Measurements from ENCODE around the gene SLC47A1. TPM values are rescaled to one million over a fixed set of nuclear protein-coding genes. Genes with fewer than 3 reads are reported as not detected.
A peak's percentile ranks its signal among the peaks of the same experiment; 100 is the strongest.

Gene SLC47A1
- total RNA-seq, result 10 to 100 TPM in 2 of 4 donors, 1 to 10 TPM in 2; 4.3 to 48.6 (median 11.8) TPM

GRCh38 chr17:19533718-19534561 is at the start of gene SLC47A1:
TSS of gene SLC47A1 (plus strand) at chr17:19533854. CDS start at chr17:19533940, 86 bp downstream.
- no peak for TF ChIP-seq CTCF (IDR thresholded peaks at IDR 0.05)
- peak in 1 of 2 donors; percentile 16 for TF ChIP-seq POLR2A (IDR thresholded peaks at IDR 0.05)
- H3K27ac ChIP-seq, result no peak within 1 kb of the TSS
- DNase-seq, result peak; percentile 54 to 59
- H3K9me3 ChIP-seq, result no peaks in the 10 kb centered on the region
- no peaks in the 10 kb centered on the region for H3K27me3 ChIP-seq
- 2% methylated on average over 24 to 26 of the region's 87 CpGs for WGBS, 2 donors
- H3K36me3 ChIP-seq, result no peaks in the 10 kb centered on the region
- intact Hi-C loops (cut with DNase I), result no loop called here
- H3K4me1 ChIP-seq, result peaks cover 10 to 16% of the 10 kb centered on the region in 2 donors
- peak within 1 kb of the TSS; percentile 3 to 59 (median 48) for H3K4me3 ChIP-seq (replicated peaks in 1 of 3)

- 81 to 84% methylated on average over 3 of the region's 3 CpGs for WGBS, 2 donors
- Histone ChIP-seq H3K27me3 (no peaks in the 10 kb centered on the region), H3K27ac (peak overlapping the region; percentile 82 to 90 (median 84)), H3K9me3 (no peaks in the 10 kb centered on the region), H3K4me3 (replicated peaks in 1 of 3) (no peak overlapping the region), H3K4me1 (peaks cover 35 to 48% of the 10 kb centered on the region in 2 donors), H3K36me3 (no peaks in the 10 kb centered on the region)
- no peak for DNase-seq
- TF ChIP-seq POLR2A (IDR thresholded peaks at IDR 0.05), result no peak
- TF ChIP-seq CTCF (IDR thresholded peaks at IDR 0.05), result no peak
- intact Hi-C loops (cut with DNase I), result no loop called here
Observed at GRCh38 chr17:19485800-19486340, 47.8 kb upstream of the SLC47A1 start.

GRCh38 chr17:19486351-19487023 is 47.2 kb upstream of the SLC47A1 start:
- intact Hi-C loops (cut with DNase I), result no loop called here
- H3K27me3 ChIP-seq, result no peaks in the 10 kb centered on the region
- no peak overlapping the region for H3K4me3 ChIP-seq (replicated peaks in 1 of 3)
- no peak for DNase-seq
- H3K27ac ChIP-seq, result peak overlapping the region in 1 of 3 donors; percentile 90
- TF ChIP-seq POLR2A (IDR thresholded peaks at IDR 0.05) (no peak), CTCF (IDR thresholded peaks at IDR 0.05) (no peak)
- 96 to 98% methylated on average over 12 to 13 of the region's 13 CpGs for WGBS, 2 donors
- no peaks in the 10 kb centered on the region for H3K36me3 ChIP-seq
- peaks cover 35 to 48% of the 10 kb centered on the region in 2 donors for H3K4me1 ChIP-seq
- no peaks in the 10 kb centered on the region for H3K9me3 ChIP-seq

- no peaks in the 10 kb centered on the region for H3K9me3 ChIP-seq
- no peak for DNase-seq
- no peaks in the 10 kb centered on the region for H3K27me3 ChIP-seq
- peak overlapping the region in 1 of 3 donors; percentile 26 for H3K27ac ChIP-seq
- H3K4me1 ChIP-seq, result peaks cover 35 to 45% of the 10 kb centered on the region in 2 donors
- no peaks in the 10 kb centered on the region for H3K36me3 ChIP-seq
- WGBS, 2 donors, result 53 to 58% methylated on average over 9 to 12 of the region's 12 CpGs
- H3K4me3 ChIP-seq (replicated peaks in 1 of 3), result no peak overlapping the region
- TF ChIP-seq POLR2A (IDR thresholded peaks at IDR 0.05) (no peak), CTCF (IDR thresholded peaks at IDR 0.05) (no peak)
- intact Hi-C loops (cut with DNase I), result no loop called here
Observed at GRCh38 chr17:19487024-19487600, 46.5 kb upstream of the SLC47A1 start.
